Ureter (tissue), 1 donor: ENCODE measurements around the gene ARMC9. TPM values are rescaled to one million over a fixed set of nuclear protein-coding genes. Genes with fewer than 3 reads are reported as not detected.
"Not testable (repeated sequence)": the region's sequence is repeated elsewhere in the genome, so short reads cannot be mapped to it uniquely, and the experiment has no call there.

ENCODE experiments used
- DNase-seq: peaks from one replicate; pipeline ENCODE4 v3.0.0-alpha.2; 2020; ENCODE audit warnings: low spot score
- total RNA-seq: library from RNA; stranded (reverse); gene quantifications from one replicate; pipeline ENCODE4 v1.2.4, GENCODE V29; 2023
- donor health status: DM: yes; HTN: yes; CAD: no.

Gene ARMC9
- total RNA-seq, 1 donor from 2014 or later, result 16.0 TPM

DNA sequence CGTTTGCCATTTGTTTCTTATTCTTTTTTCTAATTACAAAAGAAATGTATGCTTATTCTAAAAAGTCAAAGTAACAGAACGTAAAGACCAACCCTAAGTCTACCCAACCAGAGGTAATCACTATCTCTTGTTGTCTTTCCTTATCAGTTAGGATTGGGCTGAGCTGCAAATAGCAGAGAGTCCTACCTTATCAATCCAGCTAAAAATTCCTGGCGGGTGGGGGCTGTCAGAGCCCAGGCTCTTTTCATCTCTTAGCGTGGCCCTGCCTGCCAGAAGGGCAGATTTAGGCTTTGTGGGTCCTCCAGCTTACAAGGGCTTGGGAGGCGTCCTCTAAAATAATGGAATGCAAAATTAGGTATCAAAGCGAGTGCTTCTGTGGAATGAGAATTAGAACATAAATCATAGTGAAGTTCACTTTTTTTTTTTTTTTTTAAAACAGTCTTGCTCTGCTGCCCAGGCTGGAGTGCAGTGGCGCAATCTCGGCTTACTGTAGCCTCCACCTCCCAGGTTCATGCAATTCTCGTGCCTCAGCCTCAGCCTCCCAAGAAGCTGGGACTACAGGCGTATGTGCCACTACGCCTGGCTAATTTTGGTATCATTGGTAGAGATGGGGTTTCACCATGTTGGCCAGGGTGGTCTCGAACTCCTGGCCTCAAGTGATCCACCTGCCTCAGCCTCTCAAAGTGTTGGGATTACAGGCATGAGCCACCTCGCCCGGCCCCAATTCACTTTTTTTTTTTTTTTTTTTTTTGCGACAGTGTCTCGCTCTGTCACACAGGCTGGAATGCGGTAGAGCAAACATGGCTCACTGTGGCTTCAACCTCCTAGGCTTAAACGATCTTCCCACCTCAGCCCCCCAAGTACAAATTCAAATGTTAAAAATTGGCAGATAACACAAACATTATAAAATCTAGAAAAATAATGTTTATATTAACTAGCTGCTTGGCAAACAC lies 139.7 kb downstream of the ARMC9 start:
- DNase-seq, result peak; percentile 25

GRCh38 chr2:231339316-231339715 lies 140.9 kb downstream of the ARMC9 start:
- no peak for DNase-seq

GRCh38 chr2:231341100-231341499 lies 142.7 kb downstream of the ARMC9 start:
- DNase-seq, result no peak

GRCh38 chr2:231342061-231342711 lies 143.8 kb downstream of the ARMC9 start:
- DNase-seq, result no peak

DNA sequence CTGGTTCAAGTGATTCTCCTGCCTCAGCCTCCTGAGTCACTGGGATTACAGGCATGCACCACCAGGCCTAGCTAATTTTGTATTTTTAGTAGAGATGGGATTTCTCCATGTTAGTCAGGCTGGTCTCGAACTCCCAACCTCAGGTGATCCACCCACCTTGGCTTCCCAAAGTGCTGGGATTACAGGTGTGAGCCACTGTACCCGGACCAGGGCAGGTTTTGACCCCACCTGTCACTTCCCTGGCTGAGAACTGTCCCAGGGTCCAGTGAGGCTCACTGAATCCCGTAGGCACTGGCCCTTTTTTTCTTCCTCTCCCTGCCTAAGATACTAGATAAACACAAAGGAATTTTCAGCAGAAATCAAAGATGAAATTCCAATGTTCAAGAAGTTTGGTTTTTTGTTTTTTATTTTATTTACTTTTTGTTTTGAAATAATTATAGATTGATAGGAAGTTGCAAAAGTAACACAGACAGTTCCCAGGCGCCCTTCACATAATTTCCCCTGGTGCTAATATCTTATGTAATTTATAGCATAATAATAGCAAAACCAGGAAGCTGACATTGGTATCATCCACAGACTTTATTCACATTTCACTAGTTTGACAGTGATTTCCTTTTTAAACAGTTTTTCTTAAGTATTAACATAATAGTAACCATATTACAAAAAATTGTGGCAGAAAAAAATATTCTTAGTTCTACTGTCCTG lies 144.7 kb downstream of the ARMC9 start:
- no peak for DNase-seq

DNA sequence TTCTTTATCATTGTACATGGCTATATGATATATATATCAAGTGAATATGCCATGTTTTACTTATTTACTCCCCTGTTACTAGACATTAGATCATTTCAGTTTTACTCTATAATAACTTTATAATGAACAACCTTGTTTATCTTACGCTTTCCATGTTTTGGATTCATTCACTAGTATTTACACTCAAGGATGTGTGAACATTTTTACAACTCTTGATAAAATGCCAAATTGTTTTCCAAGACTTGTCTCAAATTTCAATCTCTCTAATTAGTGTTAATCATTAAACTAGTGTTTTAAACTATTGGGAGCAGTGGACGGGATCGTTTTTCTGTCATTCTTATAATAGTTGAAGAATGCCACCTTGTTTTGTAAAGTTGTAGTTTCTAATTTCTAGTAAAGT lies 145.6 kb downstream of the ARMC9 start:
- no peak for DNase-seq

DNA sequence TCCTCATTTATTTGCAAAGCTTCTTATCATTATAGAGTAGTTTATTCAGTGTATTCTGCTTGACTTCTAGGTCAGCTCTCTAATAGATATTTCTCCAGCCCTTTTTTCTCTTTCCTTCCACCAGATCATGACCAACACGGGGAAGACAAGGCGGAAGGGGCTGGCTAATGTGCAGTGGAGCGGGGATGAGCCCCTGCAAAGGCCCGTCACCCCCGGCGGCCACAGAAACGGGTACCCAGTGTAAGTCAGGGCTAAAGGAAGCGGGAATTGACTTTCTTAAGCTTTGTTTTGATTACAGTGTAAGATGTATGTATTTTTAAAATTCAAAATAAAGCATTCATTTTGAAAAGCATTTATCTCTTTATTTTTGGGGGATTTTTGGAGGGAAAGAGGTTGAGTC lies 146.4 kb downstream of the ARMC9 start:
- no peak for DNase-seq

- no peak for DNase-seq
These were observed 148.7 kb downstream of the ARMC9 start for GRCh38 chr2:231347081-231347480.

DNA sequence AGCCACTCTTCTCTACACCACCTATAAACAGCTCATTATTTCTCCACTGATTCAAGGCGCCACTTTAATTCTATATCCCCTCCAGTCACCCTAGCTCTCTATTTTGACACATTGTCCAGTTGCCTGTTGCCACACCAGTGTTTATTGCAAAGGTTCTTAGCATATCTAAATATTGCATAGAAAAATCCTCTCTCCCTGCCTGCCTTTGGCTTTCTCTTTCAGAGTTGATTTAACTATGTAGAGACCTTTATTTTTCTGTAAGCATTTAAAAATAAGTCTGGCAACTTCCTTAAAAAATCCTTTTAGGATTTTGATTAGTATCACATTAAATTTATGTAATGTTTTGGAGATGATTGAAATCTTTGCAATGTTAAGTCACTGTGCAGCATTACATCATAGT lies 149.2 kb downstream of the ARMC9 start:
- DNase-seq, result no peak

DNA sequence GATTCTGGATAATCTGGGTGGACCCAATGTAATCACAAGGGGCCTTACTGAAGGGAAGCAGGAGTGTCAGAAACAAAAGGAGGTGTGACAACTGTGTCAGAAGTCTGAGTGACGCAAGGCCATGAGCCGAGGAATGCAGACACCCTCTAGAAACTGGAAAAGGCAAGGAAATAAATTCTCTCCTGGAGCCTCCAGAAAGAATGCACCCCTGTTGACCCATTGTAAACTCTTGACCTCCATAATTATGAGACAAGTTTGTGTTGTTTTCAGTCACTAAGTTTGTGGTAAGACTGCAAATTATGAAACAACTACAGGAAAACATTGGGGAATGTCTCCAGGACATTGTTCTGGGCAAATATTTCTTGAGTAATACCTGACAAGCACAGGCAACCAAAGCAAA lies 149.7 kb downstream of the ARMC9 start:
- DNase-seq, result no peak

DNA sequence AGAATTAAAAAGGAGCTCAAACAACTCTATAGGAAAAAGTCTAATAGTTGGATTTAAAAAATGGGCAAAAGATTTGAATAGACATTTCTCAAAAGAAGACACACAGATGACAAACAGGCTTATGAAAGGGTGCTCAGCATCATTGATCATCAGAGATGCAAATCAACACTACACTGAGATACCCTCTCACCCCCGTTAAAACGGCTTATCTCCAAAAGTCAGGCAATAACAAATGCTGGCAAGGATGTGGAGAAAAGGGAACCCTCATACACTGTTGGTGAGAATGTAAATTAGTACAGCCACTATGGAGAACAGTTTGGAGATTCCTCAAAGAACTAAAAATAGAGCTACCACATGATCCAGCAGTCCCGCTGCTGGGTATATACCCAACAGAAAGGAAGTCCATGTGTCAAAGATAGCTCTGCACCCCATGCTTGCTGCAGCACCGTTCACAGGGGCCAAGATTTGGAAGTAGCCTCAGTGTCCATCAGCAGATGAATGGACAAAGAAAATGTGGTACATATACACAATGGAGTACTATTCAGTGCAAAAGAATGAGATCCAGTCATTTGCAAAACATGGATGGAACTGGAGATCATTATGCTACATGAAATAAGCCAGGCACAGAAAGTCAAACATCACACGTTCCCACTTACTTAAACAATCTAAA lies 150.4 kb downstream of the ARMC9 start:
- no peak for DNase-seq

DNA sequence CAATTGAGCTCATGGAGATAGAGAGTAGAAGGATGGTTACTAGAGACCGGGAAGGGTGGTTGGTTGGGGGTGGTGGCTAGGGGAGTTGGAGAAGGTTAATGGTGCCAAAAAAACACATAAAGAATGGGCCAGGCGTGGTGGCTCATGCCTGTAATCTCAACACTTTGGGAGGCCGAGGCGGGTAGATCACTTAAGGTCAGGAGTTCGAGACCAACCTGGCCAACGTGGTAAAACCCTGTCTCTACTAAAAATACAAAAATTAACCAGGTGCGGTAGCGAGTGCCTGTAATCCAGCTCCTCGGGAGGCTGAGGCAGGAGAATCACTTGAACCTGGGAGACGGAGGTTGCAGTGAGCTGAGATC lies 150.9 kb downstream of the ARMC9 start:
- DNase-seq, result not testable (repeated sequence)

DNA sequence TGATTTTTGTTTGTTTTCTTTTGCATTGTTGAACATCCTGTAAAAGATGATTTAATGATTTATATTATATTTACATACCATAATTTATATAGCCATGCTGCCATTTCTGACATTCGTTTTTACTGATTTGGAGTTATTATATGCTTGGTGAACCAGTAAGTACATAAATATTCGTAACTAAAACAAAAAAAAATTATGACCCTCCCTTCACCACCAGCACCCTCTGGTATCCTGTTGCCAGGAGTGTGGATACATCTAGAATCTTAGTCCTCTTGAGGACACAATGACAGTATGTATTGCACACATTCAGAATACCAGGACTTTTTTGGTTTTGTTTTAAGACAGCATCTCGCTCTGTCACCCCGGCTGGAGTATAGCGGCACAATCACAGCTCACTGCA lies 153.2 kb downstream of the ARMC9 start:
- DNase-seq, result no peak

DNA sequence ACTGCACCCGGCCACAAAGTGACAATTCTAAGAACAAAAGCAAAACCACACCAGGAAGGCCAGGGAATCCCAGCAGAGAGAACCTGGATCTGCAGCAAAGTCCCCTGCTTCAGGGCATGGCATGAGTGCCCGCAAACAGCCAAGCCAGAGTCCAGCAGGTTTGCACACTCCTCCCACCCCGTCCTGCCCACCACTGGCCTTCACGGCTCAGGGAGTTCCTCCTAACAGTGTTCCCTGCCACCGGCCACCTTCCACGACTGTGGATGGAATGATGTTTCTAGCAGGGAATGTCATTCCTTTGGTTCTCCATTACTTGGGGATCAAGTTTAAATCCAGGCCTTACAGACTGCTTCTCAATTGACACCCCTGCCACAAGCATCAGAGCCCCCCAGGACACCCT lies 155.0 kb downstream of the ARMC9 start:
- DNase-seq, result no peak

DNA sequence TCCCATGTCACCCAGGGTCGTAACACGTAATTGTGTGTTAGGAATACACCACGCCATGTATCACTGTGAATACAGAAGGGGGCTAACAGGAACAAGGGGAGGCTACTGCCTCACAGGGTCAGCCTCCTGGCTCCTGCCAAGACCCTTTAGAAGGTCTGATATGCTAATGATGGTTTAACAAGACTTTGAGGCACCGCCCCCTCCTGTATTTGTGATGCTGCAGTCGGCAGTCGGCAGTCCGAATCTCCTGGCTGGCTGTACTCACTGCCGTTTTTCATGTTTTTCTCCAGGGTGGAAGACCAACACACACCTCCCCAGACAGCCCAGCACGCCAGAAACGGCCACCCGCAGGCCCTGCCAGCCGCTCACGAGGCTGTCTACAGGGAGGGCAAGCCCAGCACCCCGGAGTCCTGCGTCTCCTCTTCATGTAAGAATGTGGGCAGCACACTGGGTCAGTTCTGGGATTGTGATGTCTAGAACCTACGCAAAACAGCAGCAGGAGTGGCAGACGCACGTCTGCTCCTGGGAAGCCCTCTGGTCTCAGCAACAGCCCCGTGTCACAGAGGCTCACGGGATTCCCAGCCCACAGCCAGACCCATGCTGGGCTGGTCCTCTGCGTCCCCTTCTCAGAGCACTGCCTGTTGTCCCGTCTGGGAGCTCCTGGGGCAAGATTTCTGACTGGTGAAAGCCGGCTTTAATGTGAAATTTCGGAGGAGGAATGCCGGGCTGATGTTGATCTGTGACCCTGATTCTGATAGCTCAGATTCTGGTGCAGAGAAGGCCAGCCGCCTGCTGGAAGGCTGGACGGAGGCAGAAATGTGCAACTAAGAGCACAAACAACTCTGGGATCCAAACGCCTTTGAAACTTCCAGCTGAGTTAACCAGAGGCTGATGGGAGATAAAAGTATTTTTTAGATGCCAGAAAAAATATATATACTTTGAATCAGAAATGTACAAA lies 157.4 kb downstream of the ARMC9 start:
- DNase-seq, result no peak

GRCh38 chr2:231356466-231356844 lies 158.0 kb downstream of the ARMC9 start:
- DNase-seq, result no peak

GRCh38 chr2:231357048-231357447 lies 158.6 kb downstream of the ARMC9 start:
- no peak for DNase-seq

DNA sequence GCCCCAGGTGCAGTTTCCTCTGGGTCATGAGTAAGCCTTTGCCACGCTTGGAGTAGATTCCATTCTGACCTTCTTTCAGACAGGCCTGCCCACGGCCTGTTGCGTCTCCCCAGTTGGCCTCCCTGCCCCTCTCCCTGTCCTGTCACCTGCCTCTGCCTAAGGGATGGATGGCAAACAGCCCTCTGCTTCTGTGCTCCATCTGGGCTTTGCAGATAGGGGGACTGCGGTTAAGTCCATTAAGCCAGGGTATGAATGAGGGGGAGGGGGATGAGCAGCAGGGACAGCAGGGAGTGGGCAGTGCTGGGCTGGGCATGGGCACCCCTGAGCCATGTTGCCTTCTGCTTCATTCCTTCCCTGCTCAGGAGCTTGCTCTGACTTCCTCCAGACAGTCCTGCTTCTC lies 159.5 kb downstream of the ARMC9 start:
- DNase-seq, result no peak

DNA sequence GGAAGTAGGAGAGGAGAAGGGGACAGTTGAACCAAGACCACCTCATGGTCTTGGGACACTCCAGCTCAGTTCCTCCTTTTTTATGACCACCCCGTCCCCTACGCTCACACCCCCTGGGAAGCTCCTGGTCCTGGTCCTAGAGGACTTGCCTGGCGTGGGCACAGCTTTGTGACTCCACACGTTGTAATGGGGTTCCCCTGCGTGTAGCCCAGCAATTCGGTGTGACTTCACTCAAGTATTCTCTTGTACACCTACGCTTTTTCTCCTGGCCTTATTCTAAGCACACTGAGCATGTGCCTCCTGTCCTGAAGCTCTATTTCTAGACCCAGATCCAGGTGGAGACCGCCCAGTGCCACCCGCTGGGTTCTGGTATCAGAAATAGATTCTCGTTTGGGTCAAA lies 161.0 kb downstream of the ARMC9 start:
- DNase-seq, result no peak

- DNase-seq, result no peak
These were observed 161.5 kb downstream of the ARMC9 start for GRCh38 chr2:231359948-231360347.

DNA sequence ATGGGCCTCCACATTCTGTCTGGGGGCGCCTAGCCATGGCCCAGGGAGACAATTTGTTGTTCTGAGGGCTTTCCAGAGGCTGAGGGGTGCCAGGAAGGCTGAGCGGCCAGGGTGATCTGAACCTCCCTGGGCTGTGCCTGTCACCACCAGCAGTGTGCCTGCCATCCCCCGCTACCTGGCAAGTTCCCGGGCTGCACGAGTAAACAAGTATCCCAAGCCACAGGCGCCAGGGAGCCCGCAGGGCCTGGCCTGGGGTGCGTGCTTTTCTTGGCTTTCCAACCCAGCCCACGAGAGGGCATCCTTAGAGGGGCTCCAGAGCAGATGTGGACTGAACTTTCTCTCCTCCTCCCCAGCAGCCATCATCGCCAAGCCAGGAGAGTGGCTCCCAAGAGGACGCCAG lies 162.0 kb downstream of the ARMC9 start:
- no peak for DNase-seq
